ENCODE data around the gene MAEA. TPM values are rescaled to one million over a fixed set of nuclear protein-coding genes. Genes with fewer than 3 reads are reported as not detected.
A peak's percentile ranks its signal among the peaks of the same experiment; 100 is the strongest.
"Not testable (repeated sequence)": the region's sequence is repeated elsewhere in the genome, so short reads cannot be mapped to it uniquely, and the experiment has no call there.

The MAEA gene
- total RNA-seq, 1 donor from 2014 or later, result 56.3 TPM

GRCh38 chr4:1291996-1292702, 2.5 kb downstream of the MAEA start:
- no peaks in the 10 kb centered on the region for H3K36me3 Mint-ChIP-seq (ENCODE audit: low read depth)
- peaks cover 56% of the 10 kb centered on the region for H3K4me1 Mint-ChIP-seq (ENCODE audit: low read depth)
- no peaks in the 10 kb centered on the region for H3K27me3 Mint-ChIP-seq (ENCODE audit: low read depth)
- H3K27ac Mint-ChIP-seq (ENCODE audit: unreplicated experiment), result peak overlapping the region; percentile 77
- DNase-seq (ENCODE audit: low spot score), result no peak
- H3K4me3 Mint-ChIP-seq (ENCODE audit: unreplicated experiment), result no peak overlapping the region
- H3K9me3 Mint-ChIP-seq (ENCODE audit: low read depth), result no peaks in the 10 kb centered on the region
- no peak for TF ChIP-seq CTCF (IDR thresholded peaks at IDR 0.05)

GRCh38 chr4:1292703-1293011, 3.0 kb downstream of the MAEA start:
- H3K9me3 Mint-ChIP-seq (ENCODE audit: low read depth); H3K27me3 Mint-ChIP-seq (ENCODE audit: low read depth); H3K36me3 Mint-ChIP-seq (ENCODE audit: low read depth); H3K27ac Mint-ChIP-seq (ENCODE audit: unreplicated experiment); DNase-seq (ENCODE audit: low spot score); H3K4me3 Mint-ChIP-seq (ENCODE audit: unreplicated experiment): not testable (repeated sequence)
- H3K4me1 Mint-ChIP-seq (ENCODE audit: low read depth), result peaks cover 56% of the 10 kb centered on the region

GRCh38 chr4:1293531-1293941, 3.8 kb downstream of the MAEA start:
- no peak for DNase-seq (ENCODE audit: low spot score)

GRCh38 chr4:1293991-1294390, 4.3 kb downstream of the MAEA start:
- no peaks in the 10 kb centered on the region for H3K27me3 Mint-ChIP-seq (ENCODE audit: low read depth)
- peaks cover 49% of the 10 kb centered on the region for H3K4me1 Mint-ChIP-seq (ENCODE audit: low read depth)
- H3K9me3 Mint-ChIP-seq (ENCODE audit: low read depth), result no peaks in the 10 kb centered on the region
- no peak for TF ChIP-seq CTCF (IDR thresholded peaks at IDR 0.05)
- no peak overlapping the region for H3K4me3 Mint-ChIP-seq (ENCODE audit: unreplicated experiment)
- H3K27ac Mint-ChIP-seq (ENCODE audit: unreplicated experiment), result peak overlapping the region; percentile 32
- H3K36me3 Mint-ChIP-seq (ENCODE audit: low read depth), result no peaks in the 10 kb centered on the region
- DNase-seq (ENCODE audit: low spot score), result no peak

More at GRCh38 chr4:1293531-1293941, 3.8 kb downstream of the MAEA start:
- no peaks in the 10 kb centered on the region for H3K36me3 Mint-ChIP-seq (ENCODE audit: low read depth)
- no peak for TF ChIP-seq CTCF (IDR thresholded peaks at IDR 0.05)
- H3K9me3 Mint-ChIP-seq (ENCODE audit: low read depth), result no peaks in the 10 kb centered on the region
- no peak overlapping the region for H3K4me3 Mint-ChIP-seq (ENCODE audit: unreplicated experiment)
- no peak overlapping the region for H3K27ac Mint-ChIP-seq (ENCODE audit: unreplicated experiment)
- peaks cover 54% of the 10 kb centered on the region for H3K4me1 Mint-ChIP-seq (ENCODE audit: low read depth)
- H3K27me3 Mint-ChIP-seq (ENCODE audit: low read depth), result no peaks in the 10 kb centered on the region

DNA sequence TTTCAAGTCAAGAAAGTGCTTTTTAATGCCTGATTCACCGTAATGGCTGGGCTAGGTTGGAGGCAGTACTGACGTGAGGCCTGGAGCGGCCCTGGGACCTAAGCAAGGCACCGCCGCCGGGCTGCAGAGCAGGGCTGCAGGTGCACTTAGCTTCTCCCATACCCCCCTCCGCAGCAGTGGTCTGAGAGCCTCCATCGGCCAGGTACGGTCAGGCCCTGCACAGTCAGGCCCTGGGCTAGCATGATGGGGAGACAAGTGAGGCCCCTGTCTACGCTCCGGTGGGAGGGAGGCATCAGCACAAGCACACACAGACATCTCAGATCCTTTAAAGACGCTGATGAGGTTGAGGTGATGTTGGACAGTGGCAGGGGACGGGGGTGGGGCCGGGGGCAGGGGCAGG, 4.7 kb downstream of the MAEA start:
- TF ChIP-seq CTCF (IDR thresholded peaks at IDR 0.05), result no peak
- H3K4me3 Mint-ChIP-seq (ENCODE audit: unreplicated experiment), result no peak overlapping the region
- H3K36me3 Mint-ChIP-seq (ENCODE audit: low read depth), result peaks cover 2% of the 10 kb centered on the region
- H3K27ac Mint-ChIP-seq (ENCODE audit: unreplicated experiment), result peak overlapping the region; percentile 32
- DNase-seq (ENCODE audit: low spot score), result no peak
- H3K27me3 Mint-ChIP-seq (ENCODE audit: low read depth), result no peaks in the 10 kb centered on the region
- H3K4me1 Mint-ChIP-seq (ENCODE audit: low read depth), result peaks cover 47% of the 10 kb centered on the region
- H3K9me3 Mint-ChIP-seq (ENCODE audit: low read depth), result no peaks in the 10 kb centered on the region

- H3K36me3 Mint-ChIP-seq (ENCODE audit: low read depth), result peaks cover 2% of the 10 kb centered on the region
- peak overlapping the region; percentile 61 for H3K27ac Mint-ChIP-seq (ENCODE audit: unreplicated experiment)
- no peaks in the 10 kb centered on the region for H3K9me3 Mint-ChIP-seq (ENCODE audit: low read depth)
- no peak for DNase-seq (ENCODE audit: low spot score)
- no peaks in the 10 kb centered on the region for H3K27me3 Mint-ChIP-seq (ENCODE audit: low read depth)
- no peak for TF ChIP-seq CTCF (IDR thresholded peaks at IDR 0.05)
- H3K4me3 Mint-ChIP-seq (ENCODE audit: unreplicated experiment), result no peak overlapping the region
- H3K4me1 Mint-ChIP-seq (ENCODE audit: low read depth), result peaks cover 47% of the 10 kb centered on the region
Measured at GRCh38 chr4:1294891-1295290, 5.2 kb downstream of the MAEA start.

Data from chondrocyte (in vitro differentiated cells).